Suprapubic skin (tissue), 4 donors: Measurements from ENCODE around the gene SIMC1.

Source experiments
- EP300 ChIP-seq: sonication (generic); formaldehyde crosslinking; IDR thresholded peaks from one replicate; pipeline ENCODE4 v1.6.1; 2017; ENCODE audit warnings: antibody characterized with exemption
- POLR2AphosphoS5 ChIP-seq, 3 donors: sonication (generic); formaldehyde crosslinking; IDR thresholded peaks; one replicate each; pipeline ENCODE4 v1.6.1; 2017; ENCODE audit warnings: antibody characterized with exemption in 3 of 3

- TF ChIP-seq EP300 (no peak), POLR2AphosphoS5 (IDR thresholded peaks at IDR 0.05) (no peak)
Measured at GRCh38 chr5:176362233-176362490, 123.9 kb downstream of the SIMC1 start.
